ENCODE results near the gene C2orf76.
"Not testable (repeated sequence)": the region's sequence is repeated elsewhere in the genome, so short reads cannot be mapped to it uniquely, and the experiment has no call there.

C2orf76 gene

GRCh38 chr2:119279666-119280065, 87.0 kb downstream of the C2orf76 start:
- H3K4me2 ChIP-seq (ENCODE audit: insufficient read depth, low read length), result no peak overlapping the region
- H4K20me1 ChIP-seq (ENCODE audit: insufficient read depth, low read length), result no peaks in the 10 kb centered on the region
- H3K9ac ChIP-seq (ENCODE audit: low read depth, low read length), result no peak overlapping the region
- no peak overlapping the region for H3K27ac ChIP-seq (ENCODE audit: low read length)
- ATAC-seq (ENCODE audit: insufficient read depth, low read depth) (no peak), DNase-seq (no peak)
- no peaks in the 10 kb centered on the region for H3K36me3 ChIP-seq (ENCODE audit: insufficient read depth, low read length)
- TF ChIP-seq EZH2 (IDR thresholded peaks at IDR 0.05; ENCODE audit: borderline replicate concordance, low read depth, low read length, severe bottlenecking), result no peak
- TF ChIP-seq, protein P1, sequence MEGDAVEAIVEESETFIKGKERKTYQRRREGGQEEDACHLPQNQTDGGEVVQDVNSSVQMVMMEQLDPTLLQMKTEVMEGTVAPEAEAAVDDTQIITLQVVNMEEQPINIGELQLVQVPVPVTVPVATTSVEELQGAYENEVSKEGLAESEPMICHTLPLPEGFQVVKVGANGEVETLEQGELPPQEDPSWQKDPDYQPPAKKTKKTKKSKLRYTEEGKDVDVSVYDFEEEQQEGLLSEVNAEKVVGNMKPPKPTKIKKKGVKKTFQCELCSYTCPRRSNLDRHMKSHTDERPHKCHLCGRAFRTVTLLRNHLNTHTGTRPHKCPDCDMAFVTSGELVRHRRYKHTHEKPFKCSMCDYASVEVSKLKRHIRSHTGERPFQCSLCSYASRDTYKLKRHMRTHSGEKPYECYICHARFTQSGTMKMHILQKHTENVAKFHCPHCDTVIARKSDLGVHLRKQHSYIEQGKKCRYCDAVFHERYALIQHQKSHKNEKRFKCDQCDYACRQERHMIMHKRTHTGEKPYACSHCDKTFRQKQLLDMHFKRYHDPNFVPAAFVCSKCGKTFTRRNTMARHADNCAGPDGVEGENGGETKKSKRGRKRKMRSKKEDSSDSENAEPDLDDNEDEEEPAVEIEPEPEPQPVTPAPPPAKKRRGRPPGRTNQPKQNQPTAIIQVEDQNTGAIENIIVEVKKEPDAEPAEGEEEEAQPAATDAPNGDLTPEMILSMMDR (IDR thresholded peaks at IDR 0.05; ENCODE audit: borderline replicate concordance, extremely low read depth, low read length, poor library complexity, severe bottlenecking), result no peak
- H3K79me2 ChIP-seq (ENCODE audit: insufficient read depth, low read length), result no peaks in the 10 kb centered on the region
- H3K4me1 ChIP-seq (ENCODE audit: insufficient read depth, low read length), result no peaks in the 10 kb centered on the region
- peaks cover 3% of the 10 kb centered on the region for H3K27me3 ChIP-seq (ENCODE audit: insufficient read depth, low read length, poor library complexity)
- H3K4me3 ChIP-seq (ENCODE audit: low read depth in 1 of 2, low read length in 2 of 2), result no peak overlapping the region
- no peak overlapping the region for H2AFZ ChIP-seq (ENCODE audit: low read depth, low read length)
- H3K9me3 ChIP-seq (ENCODE audit: insufficient read depth, low read length, severe bottlenecking), result no peaks in the 10 kb centered on the region

DNA sequence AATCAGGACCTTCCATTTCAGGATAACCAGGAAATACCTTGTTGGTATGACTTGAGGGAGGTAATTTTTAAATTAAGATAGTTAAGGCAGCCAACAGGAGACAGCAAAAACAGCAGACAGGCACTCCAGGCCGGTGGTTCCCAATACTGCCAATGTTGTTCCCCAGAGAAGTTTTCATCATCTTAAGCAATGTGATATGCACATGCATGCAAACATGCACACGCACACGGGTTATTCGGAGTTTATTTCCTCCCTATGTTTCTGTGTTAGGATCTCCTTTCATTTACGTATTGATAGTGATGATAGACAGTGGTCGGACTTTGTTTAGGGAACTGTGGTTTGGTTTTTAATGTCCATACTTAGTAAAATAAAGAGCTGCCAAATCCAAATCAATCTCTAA, 87.7 kb downstream of the C2orf76 start:
- ATAC-seq (ENCODE audit: insufficient read depth, low read depth) (no peak), DNase-seq (no peak)
- no peaks in the 10 kb centered on the region for H4K20me1 ChIP-seq (ENCODE audit: insufficient read depth, low read length)
- H3K27ac ChIP-seq (ENCODE audit: low read length), result no peak overlapping the region
- no peaks in the 10 kb centered on the region for H3K9me3 ChIP-seq (ENCODE audit: insufficient read depth, low read length, severe bottlenecking)
- TF ChIP-seq, protein P1 (IDR thresholded peaks at IDR 0.05; ENCODE audit: borderline replicate concordance, extremely low read depth, low read length, poor library complexity, severe bottlenecking), result no peak
- TF ChIP-seq EZH2 (IDR thresholded peaks at IDR 0.05; ENCODE audit: borderline replicate concordance, low read depth, low read length, severe bottlenecking), result no peak
- no peak overlapping the region for H2AFZ ChIP-seq (ENCODE audit: low read depth, low read length)
- H3K4me1 ChIP-seq (ENCODE audit: insufficient read depth, low read length), result no peaks in the 10 kb centered on the region
- no peaks in the 10 kb centered on the region for H3K36me3 ChIP-seq (ENCODE audit: insufficient read depth, low read length)
- no peak overlapping the region for H3K9ac ChIP-seq (ENCODE audit: low read depth, low read length)
- peaks cover 3% of the 10 kb centered on the region for H3K27me3 ChIP-seq (ENCODE audit: insufficient read depth, low read length, poor library complexity)
- H3K4me2 ChIP-seq (ENCODE audit: insufficient read depth, low read length), result no peak overlapping the region
- no peaks in the 10 kb centered on the region for H3K79me2 ChIP-seq (ENCODE audit: insufficient read depth, low read length)
- H3K4me3 ChIP-seq (ENCODE audit: low read depth in 1 of 2, low read length in 2 of 2), result no peak overlapping the region

DNA sequence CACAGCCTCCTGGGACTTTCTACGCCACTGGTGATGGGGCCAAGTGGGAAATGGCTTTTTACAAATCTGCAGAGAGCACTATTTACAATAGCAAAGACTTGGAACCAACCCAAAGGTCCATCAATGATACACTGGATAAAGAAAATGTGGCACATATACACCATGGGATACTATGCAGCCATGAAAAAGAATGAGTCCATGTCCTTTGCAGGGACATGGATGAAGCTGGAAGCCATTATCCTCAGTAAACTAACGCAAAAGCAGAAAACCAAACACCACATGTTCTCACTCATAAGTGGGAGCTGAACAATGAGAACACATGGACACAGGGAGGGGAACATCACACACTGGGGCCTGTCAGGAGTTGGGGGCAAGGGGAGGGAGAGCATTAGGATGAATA, 88.2 kb downstream of the C2orf76 start:
- not testable (repeated sequence) for H3K27me3 ChIP-seq (ENCODE audit: insufficient read depth, low read length, poor library complexity); DNase-seq; H3K9ac ChIP-seq (ENCODE audit: low read depth, low read length); H3K9me3 ChIP-seq (ENCODE audit: insufficient read depth, low read length, severe bottlenecking); H3K27ac ChIP-seq (ENCODE audit: low read length); ATAC-seq (ENCODE audit: insufficient read depth, low read depth); H3K79me2 ChIP-seq (ENCODE audit: insufficient read depth, low read length); H3K4me2 ChIP-seq (ENCODE audit: insufficient read depth, low read length); H2AFZ ChIP-seq (ENCODE audit: low read depth, low read length); H3K4me1 ChIP-seq (ENCODE audit: insufficient read depth, low read length); H4K20me1 ChIP-seq (ENCODE audit: insufficient read depth, low read length); H3K36me3 ChIP-seq (ENCODE audit: insufficient read depth, low read length); H3K4me3 ChIP-seq (ENCODE audit: low read depth in 1 of 2, low read length in 2 of 2)

GRCh38 chr2:119276864-119277263, 89.8 kb downstream of the C2orf76 start:
- Histone ChIP-seq H3K27ac (ENCODE audit: low read length) (no peak overlapping the region), H3K9me3 (ENCODE audit: insufficient read depth, low read length, severe bottlenecking) (no peaks in the 10 kb centered on the region), H2AFZ (ENCODE audit: low read depth, low read length) (no peak overlapping the region), H3K4me2 (ENCODE audit: insufficient read depth, low read length) (no peak overlapping the region), H3K27me3 (ENCODE audit: insufficient read depth, low read length, poor library complexity) (peaks cover 3% of the 10 kb centered on the region), H3K79me2 (ENCODE audit: insufficient read depth, low read length) (no peaks in the 10 kb centered on the region), H3K4me3 (ENCODE audit: low read depth in 1 of 2, low read length in 2 of 2) (no peak overlapping the region), H3K9ac (ENCODE audit: low read depth, low read length) (no peak overlapping the region), H4K20me1 (ENCODE audit: insufficient read depth, low read length) (no peaks in the 10 kb centered on the region), H3K36me3 (ENCODE audit: insufficient read depth, low read length) (no peaks in the 10 kb centered on the region), H3K4me1 (ENCODE audit: insufficient read depth, low read length) (no peaks in the 10 kb centered on the region)
- DNase-seq (no peak), ATAC-seq (ENCODE audit: insufficient read depth, low read depth) (no peak)
- TF ChIP-seq, protein P1 (IDR thresholded peaks at IDR 0.05; ENCODE audit: borderline replicate concordance, extremely low read depth, low read length, poor library complexity, severe bottlenecking), result no peak
- TF ChIP-seq EZH2 (IDR thresholded peaks at IDR 0.05; ENCODE audit: borderline replicate concordance, low read depth, low read length, severe bottlenecking), result no peak
